K562 (cell line): Measurements from ENCODE around the gene TCF12. TPM values are rescaled to one million over a fixed set of nuclear protein-coding genes. Genes with fewer than 3 reads are reported as not detected.

Source experiments
- ATAC-seq: fragments of 200-7000 bp; cut with Tn5 transposase; 3 replicates; pipeline ENCODE4 v1.9.1; 2020; ENCODE audit warnings: moderate library complexity
- BruUV-seq: library from RNA; stranded (reverse); fragments of 400-500 nt; replicated peaks from 2 replicates; lab custom pipeline; 2021; lab: Mats Ljungman, UMichigan
- CTCF ChIA-PET: fragments of 300-600 bp; formaldehyde crosslinking; extraction: SDS; loops from one replicate; lab custom pipeline; 2021; ENCODE audit warnings: low intra/inter-chr PET ratio; lab: Yijun Ruan, JAX
- POLR2A ChIA-PET: fragments of 300-600, 350-650 bp; sonication (Branson Sonifier 250); formaldehyde crosslinking; extraction: SDS; loops from one replicate; lab custom pipeline; 2021; ENCODE audit warnings: antibody characterized with exemption, inconsistent platforms; lab: Yijun Ruan, JAX
- DNase-seq, 4 experiments: peaks; one replicate each; pipeline versions ENCODE4 v3.0.0 to v3.0.0-alpha.2; 2011 to 2018; ENCODE audit warnings: low spot score in 3 of 4, mixed read lengths in 3 of 4; ENCODE audit errors: extremely low read depth in 1 of 4
- FAIRE-seq: peaks from 2 replicates; lab custom pipeline; 2011; peaks lifted over from hg19 to GRCh38; lab: Jason Lieb, UNC
- H2AFZ ChIP-seq: 2 replicates; pipeline ENCODE4 v1.6.0; 2011; ENCODE audit warnings: low read depth, low read length, control low read depth, inconsistent platforms
- H3K27ac ChIP-seq: fragments of 200-600 bp; 3 replicates; pipeline ENCODE4 v1.8.0; 2011; ENCODE audit warnings: low read depth, mild to moderate bottlenecking, control low read depth, inconsistent platforms, low read length, moderate library complexity, mixed read lengths; ENCODE audit errors: extremely low read depth
- H3K27me3 ChIP-seq, 2 experiments: fragments of 300-600 bp in 1 of 2; 2 replicates in 1 of 2; 3 replicates in 1 of 2; pipeline versions ENCODE4 v1.6.0 to v1.8.0; 2011; ENCODE audit warnings: inconsistent platforms in 2 of 2, low read length in 2 of 2, mild to moderate bottlenecking in 1 of 2, mixed read lengths in 1 of 2, moderate library complexity in 1 of 2; ENCODE audit not compliant: control insufficient read depth in 2 of 2, insufficient read depth in 2 of 2
- H3K36me3 ChIP-seq: fragments of 300-600 bp; 3 replicates; pipeline ENCODE4 v1.8.0; 2011; ENCODE audit warnings: mild to moderate bottlenecking, low read length, inconsistent platforms; ENCODE audit not compliant: control insufficient read depth, insufficient read depth
- H3K4me1 ChIP-seq, 2 experiments: fragments of 200-600 bp in 1 of 2; replicated peaks in 1 of 2; 2 replicates in 1 of 2; 3 replicates in 1 of 2; pipeline versions ENCODE4 v1.5.1 to v1.8.0; 2011; ENCODE audit warnings: inconsistent platforms in 2 of 2, low read length in 2 of 2, mild to moderate bottlenecking in 1 of 2, mixed read lengths in 1 of 2, moderate library complexity in 1 of 2; ENCODE audit not compliant: control insufficient read depth in 2 of 2, insufficient read depth in 2 of 2
- H3K4me2 ChIP-seq: 2 replicates; pipeline ENCODE4 v1.6.1; 2011; ENCODE audit warnings: low read length, control low read depth, inconsistent platforms, mixed read lengths; ENCODE audit not compliant: insufficient read depth
- H3K4me3 ChIP-seq: fragments of 200-600 bp; sonication (generic), shearing (Covaris generic); 2 replicates; pipeline ENCODE4 v1.5.1; 2016; ENCODE audit warnings: control low read depth, inconsistent platforms
- H3K79me2 ChIP-seq: fragments of 200-600 bp; 3 replicates; pipeline ENCODE4 v1.8.0; 2011; ENCODE audit warnings: low read length, inconsistent platforms; ENCODE audit not compliant: control insufficient read depth, insufficient read depth
- H3K9ac ChIP-seq, 2 experiments: 2 replicates each; pipeline versions ENCODE4 v1.6.0 to v1.6.1; 2011; ENCODE audit warnings: low read depth in 2 of 2, low read length in 2 of 2, control low read depth in 1 of 2, inconsistent platforms in 1 of 2, mild to moderate bottlenecking in 1 of 2, mixed read lengths in 1 of 2; ENCODE audit not compliant: insufficient read depth in 1 of 2
- H3K9me1 ChIP-seq: one replicate; pipeline ENCODE4 v1.6.0; 2011; ENCODE audit warnings: inconsistent platforms, mild to moderate bottlenecking, low read length, moderate library complexity; ENCODE audit not compliant: control insufficient read depth, insufficient read depth
- H3K9me3 ChIP-seq: replicated peaks from 2 replicates; pipeline ENCODE4 v1.5.1; 2011; ENCODE audit warnings: low read depth, low read length, inconsistent platforms; ENCODE audit not compliant: control insufficient read depth, insufficient read depth
- H4K20me1 ChIP-seq: replicated peaks from 2 replicates; pipeline ENCODE4 v1.6.1; 2011; ENCODE audit warnings: low read length, inconsistent platforms, mixed read lengths; ENCODE audit not compliant: control insufficient read depth, insufficient read depth
- ETS1 ChIP-seq: conservative IDR thresholded peaks from 2 replicates; pipeline ENCODE4 v1.6.1; 2011; ENCODE audit warnings: low read depth, mild to moderate bottlenecking, low read length; ENCODE audit not compliant: control insufficient read depth
- HDAC6 ChIP-seq: IDR thresholded peaks from 2 replicates; pipeline ENCODE4 v1.6.1; 2012; ENCODE audit warnings: low read depth, mild to moderate bottlenecking, control low read depth, inconsistent platforms, low read length, moderate library complexity
- NCOA1 ChIP-seq: fragments of 450-650 bp; IDR thresholded peaks from 2 replicates; pipeline ENCODE4 v1.6.1; 2016; ENCODE audit warnings: low read depth
- PHB ChIP-seq: fragments of 250-450 bp; sonication (Bioruptor Pico); IDR thresholded peaks from 2 replicates; pipeline ENCODE4 v1.5.0; 2021
- RHOXF2B ChIP-seq: fragments of 250-450 bp; sonication (Bioruptor Pico); conservative IDR thresholded peaks from 2 replicates; pipeline ENCODE4 v1.5.1; 2021
- ZNF174 ChIP-seq: fragments of 250-450 bp; sonication (Bioruptor Pico); IDR thresholded peaks from 2 replicates; pipeline ENCODE4 v1.4.0; 2020; ENCODE audit warnings: mild to moderate bottlenecking
- ZNF699 ChIP-seq: fragments of 250-450 bp; sonication (Bioruptor Pico); IDR thresholded peaks from 2 replicates; pipeline ENCODE4 v1.8.0; 2021; ENCODE audit warnings: mild to moderate bottlenecking, moderate library complexity; ENCODE audit not compliant: insufficient replicate concordance
- WGBS: fragments of 100-300 bp; shearing (Covaris generic); methylation state at CpG from one replicate; pipeline ENCODE4 v1.1.6; 2016; ENCODE audit warnings: low coverage, mixed read lengths; ENCODE audit not compliant: insufficient coverage; ENCODE audit errors: missing lambda C conversion rate; 5-methylcytosine and 5-hydroxymethylcytosine counted together
- in situ Hi-C: fragments of 300-500 bp; cut with MboI; formaldehyde crosslinking; loops from 4 replicates; pipeline ENCODE4 v1.15.0; 2018; ENCODE audit warnings: inconsistent platforms, mixed read lengths
- intact Hi-C: fragments of 100-400 bp; cut with micrococcal nuclease; formaldehyde crosslinking; loops from 2 replicates; pipeline ENCODE4 v1.14.2; 2022
- polyA plus RNA-seq, 8 experiments: library from polyadenylated mRNA; depleted of rRNA in 4 of 8; stranded (reverse) in 5 of 8; unstranded in 3 of 8; fragments of >200 nt; fragmentation: Nextera tagmentation in 2 of 8; fragmentation: Illumina TruSeq in 1 of 8; extraction: Ambion mirVana in 2 of 8; extraction: Trizol in 1 of 8; gene quantifications; 2 replicates each; pipeline versions ENCODE4 v1.2.1 to v1.2.3, GENCODE V29; 2011 to 2014; ENCODE audit warnings: inconsistent platforms in 1 of 8, missing spikeins in 1 of 8
- total RNA-seq, 7 experiments: library from RNA; depleted of rRNA in 6 of 7; stranded (reverse); fragments of >200 nt in 6 of 7; fragmentation: Illumina TruSeq in 2 of 7; extraction: Trizol in 2 of 7; gene quantifications; 2 replicates each; pipeline versions ENCODE4 v1.2.1 to v1.2.3, GENCODE V29; 2011 to 2021; ENCODE audit warnings: low replicate concordance in 1 of 7
- TF ChIP-seq, protein P1 (sequence below), 2 experiments: fragments of 450-650 bp; formaldehyde crosslinking in 1 of 2; IDR thresholded peaks; 2 replicates each; pipeline versions ENCODE4 v1.4.0 to v1.6.1; 2014 to 2020; ENCODE audit warnings: mild to moderate bottlenecking in 2 of 2, borderline replicate concordance in 1 of 2, low read depth in 1 of 2
- TF ChIP-seq, protein P2 (sequence below): fragments of 250-450 bp; sonication (Bioruptor Pico); IDR thresholded peaks from 2 replicates; pipeline ENCODE4 v1.8.0; 2022; ENCODE audit warnings: inconsistent platforms

Gene TCF12
- total and polyA plus RNA-seq, 9 of the 15 experiments (the other 6 are each of a cell fraction or from before 2014, with no cell fraction given) = 10.5 to 132 (median 52.9) TPM

GRCh38 chr15:56886932-56887781 lies 31.3 kb upstream of the TCF12 start:
- no peaks in the 10 kb centered on the region for H4K20me1 ChIP-seq
- FAIRE-seq = peak; percentile 88
- no peak for TF ChIP-seq PHB (CRISPR knock-in tag)
- TF ChIP-seq HDAC6 = no peak
- TF ChIP-seq ZNF699 (CRISPR knock-in tag) = no peak
- TF ChIP-seq, protein P1, sequence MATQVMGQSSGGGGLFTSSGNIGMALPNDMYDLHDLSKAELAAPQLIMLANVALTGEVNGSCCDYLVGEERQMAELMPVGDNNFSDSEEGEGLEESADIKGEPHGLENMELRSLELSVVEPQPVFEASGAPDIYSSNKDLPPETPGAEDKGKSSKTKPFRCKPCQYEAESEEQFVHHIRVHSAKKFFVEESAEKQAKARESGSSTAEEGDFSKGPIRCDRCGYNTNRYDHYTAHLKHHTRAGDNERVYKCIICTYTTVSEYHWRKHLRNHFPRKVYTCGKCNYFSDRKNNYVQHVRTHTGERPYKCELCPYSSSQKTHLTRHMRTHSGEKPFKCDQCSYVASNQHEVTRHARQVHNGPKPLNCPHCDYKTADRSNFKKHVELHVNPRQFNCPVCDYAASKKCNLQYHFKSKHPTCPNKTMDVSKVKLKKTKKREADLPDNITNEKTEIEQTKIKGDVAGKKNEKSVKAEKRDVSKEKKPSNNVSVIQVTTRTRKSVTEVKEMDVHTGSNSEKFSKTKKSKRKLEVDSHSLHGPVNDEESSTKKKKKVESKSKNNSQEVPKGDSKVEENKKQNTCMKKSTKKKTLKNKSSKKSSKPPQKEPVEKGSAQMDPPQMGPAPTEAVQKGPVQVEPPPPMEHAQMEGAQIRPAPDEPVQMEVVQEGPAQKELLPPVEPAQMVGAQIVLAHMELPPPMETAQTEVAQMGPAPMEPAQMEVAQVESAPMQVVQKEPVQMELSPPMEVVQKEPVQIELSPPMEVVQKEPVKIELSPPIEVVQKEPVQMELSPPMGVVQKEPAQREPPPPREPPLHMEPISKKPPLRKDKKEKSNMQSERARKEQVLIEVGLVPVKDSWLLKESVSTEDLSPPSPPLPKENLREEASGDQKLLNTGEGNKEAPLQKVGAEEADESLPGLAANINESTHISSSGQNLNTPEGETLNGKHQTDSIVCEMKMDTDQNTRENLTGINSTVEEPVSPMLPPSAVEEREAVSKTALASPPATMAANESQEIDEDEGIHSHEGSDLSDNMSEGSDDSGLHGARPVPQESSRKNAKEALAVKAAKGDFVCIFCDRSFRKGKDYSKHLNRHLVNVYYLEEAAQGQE (IDR thresholded peaks at IDR 0.05; ENCODE audit: borderline replicate concordance) = peak; percentile 37
- TF ChIP-seq, protein P1 (CRISPR knock-in tag; IDR thresholded peaks at IDR 0.05; ENCODE audit: low read depth) = no peak; the same call in 1 of the 2 replicates
- TF ChIP-seq, protein P2, sequence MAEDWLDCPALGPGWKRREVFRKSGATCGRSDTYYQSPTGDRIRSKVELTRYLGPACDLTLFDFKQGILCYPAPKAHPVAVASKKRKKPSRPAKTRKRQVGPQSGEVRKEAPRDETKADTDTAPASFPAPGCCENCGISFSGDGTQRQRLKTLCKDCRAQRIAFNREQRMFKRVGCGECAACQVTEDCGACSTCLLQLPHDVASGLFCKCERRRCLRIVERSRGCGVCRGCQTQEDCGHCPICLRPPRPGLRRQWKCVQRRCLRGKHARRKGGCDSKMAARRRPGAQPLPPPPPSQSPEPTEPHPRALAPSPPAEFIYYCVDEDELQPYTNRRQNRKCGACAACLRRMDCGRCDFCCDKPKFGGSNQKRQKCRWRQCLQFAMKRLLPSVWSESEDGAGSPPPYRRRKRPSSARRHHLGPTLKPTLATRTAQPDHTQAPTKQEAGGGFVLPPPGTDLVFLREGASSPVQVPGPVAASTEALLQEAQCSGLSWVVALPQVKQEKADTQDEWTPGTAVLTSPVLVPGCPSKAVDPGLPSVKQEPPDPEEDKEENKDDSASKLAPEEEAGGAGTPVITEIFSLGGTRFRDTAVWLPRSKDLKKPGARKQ (CRISPR knock-in tag) = no peak
- no peak for TF ChIP-seq ZNF174
- TF ChIP-seq ETS1 = peak; percentile 85; the same call in 1 of the 2 replicates
- peak; percentile 86 for TF ChIP-seq NCOA1
- no peak for TF ChIP-seq RHOXF2B (CRISPR knock-in tag)

More at GRCh38 chr15:56886932-56887781, 31.3 kb upstream of the TCF12 start:
- peak overlapping the region; percentile 77 to 97 for H3K9ac ChIP-seq
- peaks cover 8 to 37% of the 10 kb centered on the region in 2 experiments for H3K4me1 ChIP-seq
- H3K9me1 ChIP-seq = no peaks in the 10 kb centered on the region
- peak overlapping the region; percentile 98 for H2AFZ ChIP-seq
- H3K36me3 ChIP-seq = no peaks in the 10 kb centered on the region
- ChIA-PET POLR2A (interaction anchor here (0.6 to 1.6 kb wide), 4 partner anchors 12 to 632 kb away, joined by 3 to 5 read pairs (median 4); partner anchors contain the start of gene TCF12), CTCF (no interaction called here)
- peak overlapping the region; percentile 89 for H3K4me2 ChIP-seq
- H3K27me3 ChIP-seq = no peaks in the 10 kb centered on the region
- intact Hi-C loops = loop anchor here (1.0 to 5.0 kb wide), 2 partner anchors 31 to 335 kb away; partner anchors contain the start of gene TCF12
- in situ Hi-C loops = no loop called here
- WGBS = 1% methylated on average over 51 of the region's 78 CpGs
- H3K79me2 ChIP-seq = peaks cover 5% of the 10 kb centered on the region; the same call in 1 of the 3 replicates
- BruUV-seq = TSS peak; percentile 83
- no peaks in the 10 kb centered on the region for H3K9me3 ChIP-seq
- peak overlapping the region; percentile 70 for H3K4me3 ChIP-seq
- ATAC-seq = peak; percentile 97
- peak overlapping the region; percentile 91 for H3K27ac ChIP-seq
- DNase-seq = peak; percentile 94 to 95 (median 94)
